GM06990 (cell line): ENCODE data around the gene CDH18.

Experiments used
- DNase-seq: peaks from one replicate; pipeline ENCODE4 v3.0.0-alpha.2; 2011; ENCODE audit not compliant: insufficient read length; ENCODE audit errors: extremely low read depth
- H3K27me3 ChIP-seq: replicated peaks from 2 replicates; pipeline ENCODE4 v1.6.0; 2011; ENCODE audit warnings: low read length; ENCODE audit not compliant: control insufficient read depth, insufficient read depth
- H3K36me3 ChIP-seq: 2 replicates; pipeline ENCODE4 v1.5.1; 2011; ENCODE audit warnings: low read length; ENCODE audit not compliant: control insufficient read depth, insufficient read depth
- H3K4me3 ChIP-seq: replicated peaks from 2 replicates; pipeline ENCODE4 v1.5.1; 2011; ENCODE audit warnings: low read depth, mild to moderate bottlenecking, control low read depth, low read length
- CTCF ChIP-seq: IDR thresholded peaks from 2 replicates; pipeline ENCODE4 v1.5.1; 2011; ENCODE audit warnings: low read length, control low read depth, mild to moderate bottlenecking, inconsistent platforms; ENCODE audit not compliant: insufficient read depth, poor library complexity, severe bottlenecking

Gene CDH18

GRCh38 chr5:19462019-19462418 lies 526.0 kb downstream of the CDH18 start:
- no peaks in the 10 kb centered on the region for H3K27me3 ChIP-seq
- DNase-seq = no peak
- no peak for TF ChIP-seq CTCF
- H3K36me3 ChIP-seq = no peaks in the 10 kb centered on the region
- no peak overlapping the region for H3K4me3 ChIP-seq

GRCh38 chr5:19424506-19424905 lies 563.5 kb downstream of the CDH18 start:
- no peak for TF ChIP-seq CTCF
- no peak for DNase-seq
- no peak overlapping the region for H3K4me3 ChIP-seq
- no peaks in the 10 kb centered on the region for H3K27me3 ChIP-seq
- H3K36me3 ChIP-seq = no peaks in the 10 kb centered on the region
